Measurements from ENCODE around the gene CCDC91.

- TF ChIP-seq POLR2AphosphoS5 (IDR thresholded peaks at IDR 0.05) (no peak), CTCF (IDR thresholded peaks at IDR 0.05) (no peak)
These were observed 396.2 kb downstream of the CCDC91 start for GRCh38 chr12:28586481-28586880.
